Measurements from ENCODE around the gene TMEM196.

DNA sequence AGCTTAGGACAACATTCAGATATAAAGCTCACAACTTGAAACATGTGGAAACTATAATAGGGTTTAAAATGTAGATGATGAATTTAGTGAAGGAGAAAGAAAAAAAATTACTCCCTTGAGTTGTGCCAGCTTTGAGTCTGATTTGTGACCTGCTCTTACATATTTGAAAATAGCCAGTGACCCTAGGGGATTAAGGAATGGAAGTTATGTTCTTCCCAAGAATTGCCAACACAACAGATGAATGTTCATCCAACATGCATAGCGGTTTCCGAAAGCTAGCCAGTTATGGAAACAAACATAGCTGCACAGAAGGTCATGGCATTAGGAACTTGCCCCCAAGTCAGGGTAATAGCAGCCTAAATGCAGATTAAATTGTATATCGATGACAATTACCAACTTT is 10.8 kb downstream of the TMEM196 start:
- TF ChIP-seq, protein P1, sequence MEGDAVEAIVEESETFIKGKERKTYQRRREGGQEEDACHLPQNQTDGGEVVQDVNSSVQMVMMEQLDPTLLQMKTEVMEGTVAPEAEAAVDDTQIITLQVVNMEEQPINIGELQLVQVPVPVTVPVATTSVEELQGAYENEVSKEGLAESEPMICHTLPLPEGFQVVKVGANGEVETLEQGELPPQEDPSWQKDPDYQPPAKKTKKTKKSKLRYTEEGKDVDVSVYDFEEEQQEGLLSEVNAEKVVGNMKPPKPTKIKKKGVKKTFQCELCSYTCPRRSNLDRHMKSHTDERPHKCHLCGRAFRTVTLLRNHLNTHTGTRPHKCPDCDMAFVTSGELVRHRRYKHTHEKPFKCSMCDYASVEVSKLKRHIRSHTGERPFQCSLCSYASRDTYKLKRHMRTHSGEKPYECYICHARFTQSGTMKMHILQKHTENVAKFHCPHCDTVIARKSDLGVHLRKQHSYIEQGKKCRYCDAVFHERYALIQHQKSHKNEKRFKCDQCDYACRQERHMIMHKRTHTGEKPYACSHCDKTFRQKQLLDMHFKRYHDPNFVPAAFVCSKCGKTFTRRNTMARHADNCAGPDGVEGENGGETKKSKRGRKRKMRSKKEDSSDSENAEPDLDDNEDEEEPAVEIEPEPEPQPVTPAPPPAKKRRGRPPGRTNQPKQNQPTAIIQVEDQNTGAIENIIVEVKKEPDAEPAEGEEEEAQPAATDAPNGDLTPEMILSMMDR (IDR thresholded peaks at IDR 0.05) = no peak
- TF ChIP-seq POLR2A (IDR thresholded peaks at IDR 0.05) = no peak

Data from right lobe of liver (tissue), 4 donors.